Cardiac septum (tissue), 1 donor: ENCODE measurements around the gene AP3S2. TPM values are rescaled to one million over a fixed set of nuclear protein-coding genes. Genes with fewer than 3 reads are reported as not detected.
"Not testable (repeated sequence)": the region's sequence is repeated elsewhere in the genome, so short reads cannot be mapped to it uniquely, and the experiment has no call there.

Experiments used
- DNase-seq: peaks from one replicate; pipeline ENCODE4 v3.0.0-alpha.2; 2020; ENCODE audit warnings: low spot score
- intact Hi-C: fragments of 100-400 bp; cut with DNase I; formaldehyde crosslinking; loops from one replicate; pipeline ENCODE4 v1.14.0; 2022
- total RNA-seq: library from RNA; stranded (reverse); fragmentation: NEBNext Ultra II Directional; extraction: Animal tissue kit (Norgen Biotek cat#: 25700); gene quantifications from one replicate; pipeline ENCODE4 v1.2.1, GENCODE V29; 2021
- donor health status: DM: no; HTN: no; CAD: no.

The AP3S2 gene
- total RNA-seq, 1 donor from 2014 or later, result 33.6 TPM

DNA sequence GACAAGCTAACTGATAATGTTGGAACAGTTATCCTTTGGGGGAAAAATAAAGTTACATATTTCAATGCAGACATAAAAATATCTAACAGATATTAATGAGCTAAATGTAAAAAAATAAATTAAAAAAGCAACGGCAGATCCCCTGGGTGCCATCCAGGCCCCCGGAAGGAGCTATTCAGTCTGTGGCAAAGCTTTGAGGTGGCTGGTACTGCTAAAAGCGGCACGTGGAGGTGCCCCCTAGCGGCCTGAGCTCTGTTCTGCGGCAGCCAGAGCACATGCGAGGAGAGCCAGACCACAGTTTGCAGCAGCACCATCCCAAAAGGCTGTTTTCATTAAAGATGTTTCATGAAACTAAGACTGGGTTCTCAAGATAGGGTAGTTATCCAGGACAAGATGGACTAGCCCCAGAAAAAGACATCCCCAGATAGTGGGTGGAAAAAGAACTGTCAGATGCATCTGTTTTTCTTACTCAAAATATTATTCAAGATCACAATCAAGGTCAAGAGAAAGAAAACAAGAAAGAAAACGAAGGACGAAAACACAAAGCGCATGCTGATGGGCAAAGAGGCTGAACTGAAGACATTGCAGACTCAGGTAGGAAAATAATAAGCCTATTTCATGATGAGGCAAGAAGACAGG is 18.7 kb downstream of the AP3S2 start:
- intact Hi-C loops, result loop anchor here (2.0 kb wide), 1 partner anchor 114 kb away; no protein-coding TSS in a partner anchor

DNA sequence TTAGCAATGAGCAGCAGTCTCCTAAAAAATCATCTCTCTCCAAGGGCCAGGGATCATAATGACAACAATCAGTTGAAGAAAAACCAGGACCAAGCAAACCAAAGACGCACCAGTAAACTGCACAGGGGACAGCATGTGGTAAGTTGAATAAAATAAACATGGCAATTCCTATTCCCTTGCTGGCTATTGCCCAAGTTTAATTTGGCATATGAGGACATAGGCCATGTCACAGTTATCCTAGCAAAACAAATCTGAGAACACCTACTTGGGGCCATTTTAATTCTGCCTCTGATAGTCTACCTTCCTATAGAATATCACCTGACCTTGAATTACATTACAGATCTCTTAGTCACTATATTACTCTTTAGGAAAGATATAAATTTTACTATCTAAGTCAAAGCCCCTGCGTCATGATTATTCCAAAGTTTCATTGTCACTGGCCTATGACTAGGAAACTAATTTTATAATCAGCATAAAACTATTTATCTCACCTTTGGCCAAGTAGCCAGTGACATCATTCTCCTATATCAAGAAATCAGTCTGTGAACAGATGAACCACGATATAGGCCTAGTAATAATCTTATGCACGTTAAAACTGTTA is 23.0 kb downstream of the AP3S2 start:
- no peak for DNase-seq
- intact Hi-C loops, result no loop called here

More for the DNA sequence above, 18.7 kb downstream of the AP3S2 start:
- DNase-seq, result peak; percentile 90

DNA sequence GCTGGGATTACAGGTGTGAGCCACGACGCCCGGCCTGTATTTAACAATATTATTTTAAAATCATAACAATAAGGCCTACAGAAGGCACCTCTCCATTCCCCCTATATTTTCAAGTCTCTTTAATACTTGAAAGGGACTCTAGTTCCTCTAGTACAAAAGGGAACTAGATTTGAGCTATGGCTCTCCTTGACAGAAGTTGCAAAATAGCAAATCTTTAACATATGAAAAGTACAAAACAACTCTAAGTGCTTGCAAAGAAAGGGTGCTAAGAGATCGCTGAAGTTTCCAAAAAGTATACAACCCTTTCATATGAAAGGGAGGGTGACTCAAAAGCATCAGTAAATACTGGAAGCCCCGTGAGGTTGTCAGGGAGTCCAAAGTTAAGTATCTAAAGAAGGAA is 23.8 kb downstream of the AP3S2 start:
- DNase-seq, result no peak
- intact Hi-C loops, result no loop called here

DNA sequence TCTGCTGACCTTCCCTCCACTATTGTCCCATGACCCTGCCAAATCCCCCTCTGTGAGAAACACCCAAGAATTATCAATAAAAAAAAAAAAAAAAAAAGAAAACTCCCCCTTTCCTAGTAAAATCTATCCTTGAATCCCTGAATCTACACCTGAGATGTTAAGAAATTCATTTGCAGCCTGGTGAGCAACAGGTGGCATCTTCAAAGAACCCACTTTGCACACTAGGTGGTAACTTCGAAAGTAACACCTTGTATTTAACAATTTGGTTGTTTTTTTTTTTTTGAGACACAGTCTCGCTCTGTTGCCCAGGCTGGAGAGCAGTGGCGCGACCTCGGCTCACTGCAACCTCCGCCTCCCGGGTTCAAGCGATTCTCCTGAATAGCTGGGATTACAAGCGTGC is 24.3 kb downstream of the AP3S2 start:
- intact Hi-C loops, DNase-seq: not testable (repeated sequence)

DNA sequence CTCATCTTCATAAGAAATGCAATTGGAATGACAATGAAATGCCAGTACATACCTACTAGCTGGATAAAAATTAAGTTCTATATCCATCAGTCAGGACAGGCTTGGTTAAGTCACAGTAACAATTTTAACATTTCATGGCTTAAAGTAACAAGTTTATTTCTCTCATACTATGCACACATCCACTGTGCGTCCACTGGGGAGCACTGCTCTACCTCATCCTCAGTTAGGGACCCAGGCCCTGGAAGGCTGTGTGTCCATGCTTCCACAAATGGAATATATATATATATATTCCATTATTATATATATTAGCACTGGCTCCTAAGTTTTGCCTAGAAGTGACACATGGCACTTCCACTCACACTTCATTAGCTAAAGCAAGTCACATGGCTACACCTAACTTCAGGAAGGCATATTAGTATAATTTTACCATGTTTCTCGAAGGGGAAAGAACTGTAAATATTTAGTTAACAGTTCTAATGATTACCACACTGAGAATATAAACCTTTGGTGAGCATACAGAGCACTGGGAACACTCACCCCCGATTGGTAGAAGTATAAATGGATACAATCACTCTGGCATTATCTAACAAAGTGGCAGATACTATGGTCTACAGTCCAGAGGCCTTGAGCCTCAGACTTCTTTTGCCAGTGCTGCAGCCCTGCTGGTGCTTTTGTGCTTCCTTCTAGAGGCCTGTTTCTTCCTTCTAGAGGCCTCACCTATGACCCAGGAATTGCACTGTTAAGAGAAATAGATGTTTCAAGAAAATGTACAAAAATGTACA is 28.6 kb downstream of the AP3S2 start:
- intact Hi-C loops, result no loop called here
- DNase-seq, result no peak

DNA sequence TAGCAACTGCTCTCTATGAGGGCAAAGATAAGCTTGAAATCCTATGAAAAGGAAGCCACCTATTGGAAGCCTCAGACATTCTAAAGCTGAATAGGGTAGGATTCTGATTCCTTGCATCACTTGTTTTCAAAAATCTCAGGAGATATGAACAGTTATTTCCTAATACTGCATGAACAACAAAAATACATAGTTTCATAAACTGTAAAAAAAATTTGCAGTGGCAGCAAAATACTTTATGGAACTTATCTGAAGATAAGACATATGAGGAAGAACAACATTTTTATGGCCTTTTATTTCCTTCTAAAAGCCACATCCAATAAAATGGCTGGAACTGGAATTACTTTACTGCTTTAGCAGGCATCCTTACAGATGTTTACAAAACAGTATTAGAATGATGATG is 29.9 kb downstream of the AP3S2 start:
- no peak for DNase-seq
- intact Hi-C loops, result no loop called here

DNA sequence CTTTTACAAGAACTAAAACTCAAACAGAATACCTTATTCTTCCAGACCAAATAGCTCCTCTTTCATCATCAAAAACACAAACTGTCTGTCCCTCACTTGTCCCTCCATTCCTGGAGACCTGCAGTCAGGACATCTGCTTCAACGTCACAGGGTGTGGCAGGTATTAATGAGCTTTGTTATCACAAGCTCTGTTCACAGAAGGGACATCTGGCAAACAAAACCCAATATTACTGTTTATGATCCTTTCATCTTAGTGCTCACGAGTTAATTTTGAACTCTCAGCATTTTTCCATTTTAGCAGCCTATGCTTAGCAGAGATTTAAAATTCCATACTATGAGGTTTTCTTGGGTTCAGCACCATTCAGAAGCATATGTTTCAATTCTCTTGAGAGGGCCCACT is 32.9 kb downstream of the AP3S2 start:
- intact Hi-C loops, result no loop called here
- DNase-seq, result no peak

DNA sequence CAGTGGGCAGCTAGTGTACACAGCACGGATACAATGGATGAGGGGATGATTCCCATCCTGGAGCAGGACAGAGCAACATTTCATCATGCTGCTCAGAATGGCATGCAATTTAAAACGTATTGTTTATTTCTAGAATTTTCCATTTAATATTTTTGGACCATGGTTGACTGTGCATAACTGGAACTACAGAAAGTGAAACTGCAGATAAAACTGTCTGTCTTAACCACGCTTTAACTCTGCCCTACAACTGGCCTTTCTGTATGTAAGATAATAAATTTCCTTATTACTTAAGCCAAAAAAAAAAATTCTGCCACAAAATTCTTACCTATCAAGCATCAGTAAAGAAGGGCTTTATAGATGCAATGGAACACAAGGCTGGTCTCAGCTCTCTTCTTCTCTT is 33.4 kb downstream of the AP3S2 start:
- DNase-seq, result no peak
- intact Hi-C loops, result no loop called here

DNA sequence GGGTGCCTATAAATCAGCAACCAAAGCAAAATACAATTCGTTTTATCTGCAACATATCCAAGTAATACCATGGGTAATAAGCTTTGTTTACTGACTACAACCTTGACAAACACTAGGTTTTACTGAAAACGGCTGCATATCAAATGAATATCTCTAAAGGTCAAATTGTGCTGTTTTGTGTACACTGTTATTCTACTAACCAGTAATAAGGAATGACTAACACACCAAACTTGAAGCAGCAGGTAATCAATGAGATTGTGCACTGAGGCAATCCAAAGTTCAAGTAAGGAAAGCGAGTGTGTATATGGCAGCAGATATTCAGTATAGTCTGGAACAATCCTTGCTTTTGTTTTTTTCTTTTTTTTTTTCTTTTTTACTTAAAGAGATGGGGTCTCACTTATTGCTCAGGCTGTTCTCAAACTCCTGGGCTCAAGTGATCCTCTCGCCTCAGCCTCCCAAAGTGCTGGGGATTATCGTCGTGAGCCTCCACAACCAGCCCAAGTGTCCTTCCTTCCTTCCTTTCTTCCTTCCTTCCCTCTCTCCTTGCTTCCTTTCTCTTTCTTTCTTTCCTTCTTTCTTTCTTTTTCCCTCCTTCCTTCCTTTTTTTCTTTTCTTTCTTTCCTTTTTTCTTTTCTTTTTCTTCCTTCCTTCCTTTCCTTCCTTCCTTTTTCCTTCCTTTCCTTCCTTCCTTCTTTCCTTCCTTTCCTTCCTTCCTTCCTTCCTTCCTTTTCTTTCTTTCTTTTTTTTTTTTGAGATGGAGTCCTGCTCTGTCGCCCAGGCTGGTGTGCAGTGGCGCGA is 34.9 kb downstream of the AP3S2 start:
- intact Hi-C loops, result no loop called here
- DNase-seq, result no peak

DNA sequence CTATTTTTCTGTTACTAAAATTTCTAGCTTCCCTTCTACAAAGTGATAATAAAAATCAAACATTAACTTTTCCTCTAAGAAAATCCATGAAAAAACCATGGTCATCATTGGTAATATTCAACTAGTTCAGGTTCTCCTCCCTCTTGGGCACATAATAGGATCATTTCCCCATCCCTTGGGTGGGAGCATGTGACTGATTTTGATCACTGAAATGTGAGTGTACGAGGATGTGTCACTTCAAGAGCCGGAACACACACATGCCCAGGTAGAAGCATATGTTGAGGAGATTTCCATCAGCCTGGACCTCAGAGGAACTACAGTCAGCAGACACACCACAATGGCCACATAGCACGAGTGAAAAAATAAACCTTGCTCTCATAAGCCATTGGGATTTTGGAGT is 36.1 kb downstream of the AP3S2 start:
- intact Hi-C loops, result no loop called here
- DNase-seq, result no peak

DNA sequence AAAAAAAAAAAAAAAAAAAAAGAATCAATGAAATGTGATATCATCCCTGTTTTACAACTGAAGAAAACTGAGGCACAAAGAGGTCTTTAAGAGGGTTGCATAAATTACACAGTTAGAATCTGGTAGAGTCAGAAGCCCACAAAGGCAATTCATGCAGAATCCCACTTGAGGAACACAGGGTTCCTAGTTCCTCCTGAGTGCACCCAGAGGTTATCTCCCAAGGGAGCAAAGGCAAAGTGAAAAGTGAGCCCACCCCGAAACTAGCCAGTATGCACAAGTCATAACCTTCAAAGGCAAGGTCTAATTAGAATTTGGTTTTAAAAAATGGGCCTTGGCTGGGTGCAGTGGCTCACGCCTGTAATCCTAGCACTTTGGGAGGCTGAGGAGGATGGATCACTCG is 37.8 kb downstream of the AP3S2 start:
- intact Hi-C loops, result no loop called here
- no peak for DNase-seq

DNA sequence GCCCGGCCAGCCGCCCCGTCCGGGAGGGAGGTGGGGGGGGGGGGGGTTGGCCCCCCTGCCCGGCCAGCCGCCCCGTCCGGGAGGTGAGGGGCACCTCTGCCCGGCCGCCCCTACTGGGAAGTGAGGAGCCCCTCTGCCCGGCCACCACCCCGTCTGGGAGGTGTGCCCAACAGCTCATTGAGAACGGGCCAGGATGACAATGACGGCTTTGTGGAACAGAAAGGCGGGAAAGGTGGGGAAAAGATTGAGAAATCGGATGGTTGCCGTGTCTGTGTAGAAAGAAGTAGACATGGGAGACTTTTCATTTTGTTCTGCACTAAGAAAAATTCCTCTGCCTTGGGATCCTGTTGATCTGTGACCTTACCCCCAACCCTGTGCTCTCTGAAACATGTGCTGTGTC is 38.9 kb downstream of the AP3S2 start:
- intact Hi-C loops, DNase-seq: not testable (repeated sequence)

DNA sequence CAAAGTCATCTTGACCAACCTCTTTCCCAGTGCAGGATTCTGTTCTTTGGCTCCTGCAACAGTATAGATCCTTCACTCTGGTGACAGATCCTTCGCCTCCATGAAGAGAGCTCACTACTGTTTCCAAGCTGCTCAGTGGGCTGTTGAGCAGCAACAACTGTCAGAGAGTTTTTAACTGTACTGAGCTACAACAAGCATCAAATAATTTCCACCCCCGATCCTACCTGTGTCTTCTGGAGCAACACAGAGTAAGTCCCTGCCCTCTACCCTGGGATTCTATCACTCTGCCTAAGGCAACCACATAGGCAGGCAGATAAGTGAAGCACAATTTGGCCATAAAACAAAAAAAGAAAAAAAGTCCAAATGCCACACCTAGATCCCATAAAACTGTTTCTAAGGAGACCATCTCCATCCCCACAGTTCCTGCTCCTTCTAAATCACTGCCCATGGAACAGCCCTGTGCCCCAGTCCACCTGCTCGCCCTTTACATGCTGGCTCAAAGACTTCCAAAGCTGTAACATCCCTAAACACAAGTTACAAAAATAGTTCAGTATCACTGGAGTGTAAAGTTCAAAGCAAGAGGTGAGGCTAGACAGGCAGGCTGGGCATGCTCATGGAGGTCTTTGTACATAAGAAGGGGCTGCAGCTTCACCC is 41.3 kb downstream of the AP3S2 start:
- intact Hi-C loops, result no loop called here
- no peak for DNase-seq

DNA sequence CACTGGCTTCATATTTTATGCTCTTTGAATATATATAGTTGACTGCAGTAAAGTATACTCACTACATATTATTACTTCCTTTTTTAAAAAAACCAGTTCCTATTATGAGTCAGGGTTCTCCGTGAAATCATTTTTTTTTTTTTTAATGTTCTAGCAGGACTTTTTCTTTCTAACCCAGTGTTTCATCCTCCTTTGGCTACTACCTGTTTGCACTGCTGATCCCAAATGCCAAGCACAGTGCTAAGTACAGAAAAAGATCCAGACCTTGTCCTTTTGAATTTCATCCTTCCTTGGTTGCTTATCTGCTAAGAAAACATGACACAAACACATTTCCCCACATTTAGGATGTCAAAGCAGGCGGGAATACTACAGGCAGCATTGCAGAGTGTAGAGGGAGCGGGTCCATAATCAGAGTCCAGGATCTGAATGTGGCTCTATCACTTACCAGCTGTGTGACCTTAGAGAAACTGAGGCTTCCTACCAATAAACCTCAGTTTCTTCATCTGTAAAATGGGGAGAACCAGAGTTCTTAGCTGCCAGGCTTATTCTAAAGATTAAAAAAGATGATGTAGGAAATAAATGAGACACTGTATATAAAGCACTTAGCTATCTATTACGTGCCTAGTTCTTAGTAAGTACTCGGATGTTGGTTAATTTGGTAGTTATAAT is 42.0 kb downstream of the AP3S2 start:
- DNase-seq, result no peak
- intact Hi-C loops, result no loop called here

DNA sequence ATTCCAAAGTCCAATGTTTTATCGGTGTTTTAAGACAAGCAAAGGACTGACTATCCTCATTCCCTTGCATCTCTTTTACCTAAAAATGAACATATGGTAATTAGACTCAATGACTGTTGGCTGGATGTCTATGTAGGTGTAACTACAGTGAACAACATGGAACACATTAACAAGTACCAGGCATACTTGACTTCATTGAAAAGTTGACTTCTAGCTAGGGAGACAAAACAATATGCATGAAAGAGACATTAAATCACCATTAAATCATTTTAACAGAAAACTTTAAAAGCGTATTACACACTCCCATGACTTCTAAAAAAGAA is 44.9 kb downstream of the AP3S2 start:
- DNase-seq, result no peak

DNA sequence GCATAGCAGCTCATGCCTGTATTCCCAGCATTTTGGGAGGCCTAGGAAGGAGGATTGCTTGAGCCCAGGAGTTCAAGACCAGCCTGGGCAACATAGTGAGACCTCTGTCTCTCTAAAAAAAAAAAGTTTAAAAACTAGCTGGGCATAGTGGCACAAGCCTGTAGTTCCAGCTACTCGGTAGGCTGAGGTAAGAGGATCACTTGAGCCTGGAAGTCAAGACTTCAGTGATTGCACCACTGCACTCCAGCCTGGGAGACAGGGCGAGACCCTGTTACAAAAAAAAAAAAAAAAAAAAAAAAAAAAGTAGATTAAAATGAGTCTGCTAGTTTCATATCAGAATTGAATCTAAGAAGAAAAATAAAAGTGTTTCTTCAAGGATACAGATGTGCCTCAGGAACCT is 46.7 kb downstream of the AP3S2 start:
- no peak for DNase-seq
- intact Hi-C loops, result no loop called here

More for the DNA sequence above, 44.9 kb downstream of the AP3S2 start:
- intact Hi-C loops, result no loop called here

DNA sequence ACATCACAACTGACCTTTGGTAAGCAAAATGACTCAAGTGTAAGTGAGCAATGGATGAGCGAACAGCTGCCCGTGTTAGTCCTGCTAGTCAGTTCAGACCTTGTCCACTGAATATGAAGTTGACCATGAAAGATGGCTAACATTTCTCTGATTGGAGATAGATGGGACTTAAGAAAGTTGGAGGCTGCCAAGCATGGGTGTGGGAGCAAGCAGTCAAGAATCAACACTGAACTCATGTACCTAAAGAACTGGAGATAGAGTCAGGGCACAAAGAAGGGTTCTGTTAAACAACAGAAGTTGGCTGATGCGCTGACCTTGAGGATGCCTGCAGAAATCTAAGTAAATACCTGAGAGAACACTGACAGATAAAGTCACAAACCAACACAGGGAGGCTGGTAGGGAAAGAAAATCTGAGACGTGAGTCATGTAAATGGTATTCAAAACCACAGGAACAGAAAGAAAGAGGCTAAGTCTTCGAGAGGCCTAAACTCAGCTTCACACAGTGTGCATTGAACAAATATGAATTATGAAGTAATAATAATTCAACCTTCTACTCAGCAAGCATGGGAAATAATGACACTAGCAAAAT is 48.4 kb downstream of the AP3S2 start:
- intact Hi-C loops, result no loop called here
- no peak for DNase-seq

DNA sequence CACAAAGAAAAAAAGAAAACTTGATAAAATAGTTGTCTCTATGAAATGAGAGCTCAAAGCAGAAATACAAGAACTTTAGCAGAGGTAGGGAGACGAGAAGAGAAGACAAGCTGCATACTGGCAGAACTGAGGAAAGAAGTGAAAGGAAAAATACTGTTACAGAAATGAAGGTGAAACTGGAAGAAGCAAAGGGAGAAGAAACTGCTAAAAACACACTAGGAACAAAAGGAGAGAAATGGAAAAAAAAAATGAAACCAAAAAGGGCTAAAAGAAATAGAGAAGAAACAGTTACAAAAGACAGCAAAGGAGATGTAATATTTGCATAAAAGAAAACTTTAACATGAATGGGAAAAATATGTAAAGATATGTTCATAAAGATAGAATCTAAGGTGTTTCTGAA is 51.8 kb downstream of the AP3S2 start:
- intact Hi-C loops, result no loop called here
- no peak for DNase-seq

DNA sequence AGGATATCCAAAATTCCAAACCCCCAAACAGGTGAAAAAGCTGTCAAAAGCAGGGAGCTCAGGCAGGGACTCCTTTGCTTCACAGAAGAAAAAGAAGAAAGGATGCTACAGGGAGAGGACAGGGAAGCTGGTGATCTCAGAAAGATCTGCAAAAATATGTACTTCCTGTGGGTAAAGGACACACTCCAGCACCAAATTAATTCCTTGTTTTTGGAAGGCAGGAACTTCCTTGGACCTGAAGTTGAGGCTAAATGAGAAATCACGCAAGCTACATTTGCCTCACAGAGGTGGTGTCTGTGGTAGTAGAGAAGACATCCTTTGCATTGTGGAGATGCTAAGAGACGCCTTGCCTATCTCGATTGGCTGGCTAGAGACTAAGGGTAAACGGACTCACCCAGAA is 52.5 kb downstream of the AP3S2 start:
- intact Hi-C loops, result no loop called here
- no peak for DNase-seq
